WTC11 (cell line): Measurements from ENCODE around the gene BRCC3. TPM values are rescaled to one million over a fixed set of nuclear protein-coding genes. Genes with fewer than 3 reads are reported as not detected.

Experiments
- ATAC-seq: fragments of 200-7000 bp; cut with Tn5 transposase; 2 replicates; pipeline ENCODE4 v1.10.0; 2021; ENCODE audit warnings: mild to moderate bottlenecking, moderate library complexity
- CTCF ChIA-PET: fragments of 300-600 bp; sonication (Branson Sonifier 250); formaldehyde crosslinking; loops from one replicate; lab custom pipeline; 2021; ENCODE audit warnings: antibody characterized with exemption; lab: Charles Lee
- POLR2A ChIA-PET: fragments of 350-600 bp; sonication (Branson Sonifier 250); formaldehyde crosslinking; loops from one replicate; lab custom pipeline; 2021; ENCODE audit warnings: antibody characterized with exemption; lab: Charles Lee
- DNase-seq: peaks from one replicate; pipeline ENCODE4 v3.0.0; 2021; ENCODE audit warnings: low spot score
- H3K27ac Mint-ChIP-seq: 2 replicates; pipeline ENCODE4 v1.8.0; 2021; ENCODE audit warnings: mixed read lengths
- H3K27me3 Mint-ChIP-seq: 2 replicates; pipeline ENCODE4 v1.8.0; 2021; ENCODE audit warnings: low read depth, mild to moderate bottlenecking, moderate library complexity, mixed read lengths
- H3K36me3 Mint-ChIP-seq: 2 replicates; pipeline ENCODE4 v1.8.0; 2021; ENCODE audit warnings: mixed read lengths
- H3K4me1 Mint-ChIP-seq: 2 replicates; pipeline ENCODE4 v1.8.0; 2022; ENCODE audit warnings: mixed read lengths
- H3K4me3 Mint-ChIP-seq: 2 replicates; pipeline ENCODE4 v1.8.0; 2021; ENCODE audit warnings: mild to moderate bottlenecking, moderate library complexity, mixed read lengths
- H3K9me3 Mint-ChIP-seq: 2 replicates; pipeline ENCODE4 v1.8.0; 2021; ENCODE audit warnings: mixed read lengths
- ATF1 ChIP-seq: sonication (generic); formaldehyde crosslinking; IDR thresholded peaks from 2 replicates; pipeline ENCODE4 v1.8.1; 2023; ENCODE audit warnings: mild to moderate bottlenecking, moderate library complexity, missing genetic modification reagents
- CREB1 ChIP-seq: sonication (generic); formaldehyde crosslinking; IDR thresholded peaks from 2 replicates; pipeline ENCODE4 v1.8.0; 2023; ENCODE audit warnings: mild to moderate bottlenecking, missing genetic modification reagents
- CTCF ChIP-seq: fragments of 200-600 bp; IDR thresholded peaks from 2 replicates; pipeline ENCODE4 v1.8.0; 2022; ENCODE audit warnings: antibody characterized with exemption
- ELF4 ChIP-seq: sonication (generic); formaldehyde crosslinking; IDR thresholded peaks from 2 replicates; pipeline ENCODE4 v1.8.1; 2022; ENCODE audit warnings: low read depth, mild to moderate bottlenecking, moderate library complexity, missing genetic modification reagents
- ESRRA ChIP-seq: sonication (generic); formaldehyde crosslinking; IDR thresholded peaks from 2 replicates; pipeline ENCODE4 v1.8.1; 2022; ENCODE audit warnings: mild to moderate bottlenecking, missing genetic modification reagents, borderline replicate concordance
- ETV6 ChIP-seq: sonication (generic); formaldehyde crosslinking; IDR thresholded peaks from 2 replicates; pipeline ENCODE4 v1.8.1; 2022; ENCODE audit warnings: mild to moderate bottlenecking, missing genetic modification reagents
- GABPB1 ChIP-seq: sonication (generic); formaldehyde crosslinking; IDR thresholded peaks from 2 replicates; pipeline ENCODE4 v1.8.1; 2023; ENCODE audit warnings: mild to moderate bottlenecking, missing genetic modification reagents
- GRHL2 ChIP-seq: fragments of 250-450 bp; sonication (Bioruptor Pico); IDR thresholded peaks from 2 replicates; pipeline ENCODE4 v1.8.0; 2022; ENCODE audit warnings: mild to moderate bottlenecking, moderate library complexity; ENCODE audit not compliant: insufficient replicate concordance, severe bottlenecking
- MXD4 ChIP-seq: fragments of 250-450 bp; sonication (Bioruptor Pico); IDR thresholded peaks from 2 replicates; pipeline ENCODE4 v1.8.0; 2021; ENCODE audit warnings: mild to moderate bottlenecking, moderate library complexity, borderline replicate concordance
- MYBL2 ChIP-seq: sonication (generic); formaldehyde crosslinking; IDR thresholded peaks from 2 replicates; pipeline ENCODE4 v1.8.1; 2023; ENCODE audit warnings: mild to moderate bottlenecking, moderate library complexity, missing genetic modification reagents
- NFE2L1 ChIP-seq: sonication (generic); formaldehyde crosslinking; IDR thresholded peaks from 2 replicates; pipeline ENCODE4 v1.8.1; 2023; ENCODE audit warnings: missing genetic modification reagents
- RELA ChIP-seq: sonication (generic); formaldehyde crosslinking; IDR thresholded peaks from 2 replicates; pipeline ENCODE4 v1.8.1; 2022; ENCODE audit warnings: missing genetic modification reagents, mild to moderate bottlenecking, borderline replicate concordance
- SMAD3 ChIP-seq: sonication (generic); formaldehyde crosslinking; IDR thresholded peaks from 2 replicates; pipeline ENCODE4 v1.8.0; 2022; ENCODE audit warnings: missing genetic modification reagents, mild to moderate bottlenecking, borderline replicate concordance
- TP53 ChIP-seq: sonication (generic); formaldehyde crosslinking; IDR thresholded peaks from 2 replicates; pipeline ENCODE4 v1.8.1; 2023; ENCODE audit warnings: mild to moderate bottlenecking, missing genetic modification reagents
- ZMAT4 ChIP-seq: fragments of 250-450 bp; sonication (Bioruptor Pico); IDR thresholded peaks from 2 replicates; pipeline ENCODE4 v1.9.0; 2021; ENCODE audit warnings: mild to moderate bottlenecking
- ZNF121 ChIP-seq: sonication (generic); formaldehyde crosslinking; IDR thresholded peaks from 2 replicates; pipeline ENCODE4 v1.8.0; 2023; ENCODE audit warnings: missing genetic modification reagents
- ZNF423 ChIP-seq: fragments of 250-450 bp; sonication (Bioruptor Pico); IDR thresholded peaks from 2 replicates; pipeline ENCODE4 v2.1.2; 2022; ENCODE audit warnings: mild to moderate bottlenecking, moderate library complexity
- ZSCAN18 ChIP-seq: fragments of 250-450 bp; sonication (Bioruptor Pico); IDR thresholded peaks from 2 replicates; pipeline ENCODE4 v2.1.2; 2022; ENCODE audit warnings: mild to moderate bottlenecking, moderate library complexity
- total RNA-seq: library from RNA; stranded (reverse); gene quantifications from 3 replicates; pipeline ENCODE4 v1.2.3, GENCODE V29; 2021
- TF ChIP-seq, protein P1 (sequence below): sonication (generic); formaldehyde crosslinking; IDR thresholded peaks from 2 replicates; pipeline ENCODE4 v1.8.1; 2023; ENCODE audit warnings: mild to moderate bottlenecking, missing genetic modification reagents

Gene BRCC3
- total RNA-seq, 1 experiment from 2014 or later, result 19.6 TPM

DNA sequence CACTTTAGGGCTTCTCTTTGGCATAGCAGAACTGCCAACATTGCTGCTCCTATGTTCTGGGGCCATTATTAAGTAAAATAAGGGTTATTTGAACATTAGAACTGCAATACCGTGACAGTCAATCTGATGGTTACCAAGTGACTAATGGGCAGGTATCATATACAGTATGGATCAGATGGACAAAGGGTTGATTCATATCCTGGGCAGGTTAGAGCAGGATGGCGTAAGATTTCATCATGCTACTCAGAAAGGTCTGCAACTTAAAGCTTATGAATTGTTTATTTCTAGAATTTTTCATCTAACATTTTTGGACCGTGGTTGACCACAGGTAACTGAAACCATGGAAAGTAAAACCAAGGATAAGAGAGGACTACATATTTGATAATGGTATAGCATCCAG lies 40.9 kb downstream of the BRCC3 start:
- Mint-ChIP-seq H3K36me3 (peaks cover 11% of the 10 kb centered on the region; the same call in 1 of the 2 replicates), H3K4me1 (no peaks in the 10 kb centered on the region), H3K9me3 (peaks cover 5% of the 10 kb centered on the region; the same call in 1 of the 2 replicates), H3K4me3 (no peak overlapping the region), H3K27ac (no peak overlapping the region), H3K27me3 (no peaks in the 10 kb centered on the region)
- ChIA-PET POLR2A (no interaction called here), CTCF (no interaction called here)
- ATAC-seq (no peak), DNase-seq (no peak)
- TF ChIP-seq ELF4, result no peak
- peak; percentile 82 for TF ChIP-seq GABPB1

GRCh38 chrX:155113097-155113496 lies 41.8 kb downstream of the BRCC3 start:
- ATAC-seq, result no peak
- CTCF ChIA-PET, result no interaction called here
- Mint-ChIP-seq H3K4me3 (no peak overlapping the region), H3K4me1 (no peaks in the 10 kb centered on the region), H3K27me3 (no peaks in the 10 kb centered on the region), H3K9me3 (peaks cover 5% of the 10 kb centered on the region; the same call in 1 of the 2 replicates), H3K27ac (no peak overlapping the region), H3K36me3 (peaks cover 11% of the 10 kb centered on the region; the same call in 1 of the 2 replicates)
- no peak for TF ChIP-seq MXD4 (CRISPR knock-in tag)
- no peak for TF ChIP-seq ZNF423 (CRISPR knock-in tag)
- no peak for TF ChIP-seq SMAD3 (CRISPR knock-in tag)
- no peak for TF ChIP-seq ETV6
- no peak for TF ChIP-seq ZSCAN18 (CRISPR knock-in tag)
- TF ChIP-seq MYBL2, result no peak
- TF ChIP-seq, protein P1, sequence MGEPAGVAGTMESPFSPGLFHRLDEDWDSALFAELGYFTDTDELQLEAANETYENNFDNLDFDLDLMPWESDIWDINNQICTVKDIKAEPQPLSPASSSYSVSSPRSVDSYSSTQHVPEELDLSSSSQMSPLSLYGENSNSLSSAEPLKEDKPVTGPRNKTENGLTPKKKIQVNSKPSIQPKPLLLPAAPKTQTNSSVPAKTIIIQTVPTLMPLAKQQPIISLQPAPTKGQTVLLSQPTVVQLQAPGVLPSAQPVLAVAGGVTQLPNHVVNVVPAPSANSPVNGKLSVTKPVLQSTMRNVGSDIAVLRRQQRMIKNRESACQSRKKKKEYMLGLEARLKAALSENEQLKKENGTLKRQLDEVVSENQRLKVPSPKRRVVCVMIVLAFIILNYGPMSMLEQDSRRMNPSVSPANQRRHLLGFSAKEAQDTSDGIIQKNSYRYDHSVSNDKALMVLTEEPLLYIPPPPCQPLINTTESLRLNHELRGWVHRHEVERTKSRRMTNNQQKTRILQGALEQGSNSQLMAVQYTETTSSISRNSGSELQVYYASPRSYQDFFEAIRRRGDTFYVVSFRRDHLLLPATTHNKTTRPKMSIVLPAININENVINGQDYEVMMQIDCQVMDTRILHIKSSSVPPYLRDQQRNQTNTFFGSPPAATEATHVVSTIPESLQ (CRISPR knock-in tag), result no peak
- no peak for TF ChIP-seq CREB1 (CRISPR knock-in tag)
- TF ChIP-seq ESRRA (CRISPR knock-in tag), result no peak
- TF ChIP-seq ZNF121 (CRISPR knock-in tag), result no peak
- TF ChIP-seq GRHL2 (CRISPR knock-in tag), result no peak
- TF ChIP-seq CTCF, result no peak
- no peak for TF ChIP-seq NFE2L1
- no peak for TF ChIP-seq ZMAT4
- no peak for TF ChIP-seq ATF1 (CRISPR knock-in tag)
- no peak for TF ChIP-seq RELA (CRISPR knock-in tag)
- TF ChIP-seq TP53 (CRISPR knock-in tag), result no peak
- DNase-seq, result no peak
- POLR2A ChIA-PET, result no interaction called here

DNA sequence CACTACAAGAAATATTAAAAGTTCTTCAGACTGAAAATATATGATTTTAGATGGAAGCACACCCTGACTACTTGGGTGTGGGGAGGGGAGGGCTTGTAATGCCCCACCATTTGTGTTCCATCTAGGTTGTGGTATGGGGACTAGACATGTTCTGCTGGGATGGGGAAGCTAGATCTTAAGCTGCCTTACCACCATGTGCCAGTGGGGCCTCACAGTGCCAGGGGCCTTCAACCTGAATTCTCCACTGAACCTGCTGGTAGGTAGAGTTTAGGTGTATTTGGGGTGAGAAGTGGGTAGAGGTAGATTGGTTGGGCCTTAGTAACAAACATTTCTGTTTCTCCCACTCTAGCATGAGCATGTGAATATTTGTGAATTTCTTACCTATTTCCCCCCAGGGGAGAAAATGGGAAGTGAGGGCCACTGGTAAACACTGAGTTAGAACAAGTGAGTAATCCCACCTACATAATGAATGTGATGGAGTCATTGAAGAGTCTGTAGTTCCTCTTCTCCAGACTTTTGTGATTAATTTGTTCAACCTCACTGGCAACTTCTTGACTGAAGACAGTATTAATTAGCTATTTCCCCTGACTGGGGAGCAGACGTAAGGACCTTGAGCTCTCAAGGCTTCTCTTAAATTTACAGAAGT lies 44.0 kb downstream of the BRCC3 start:
- Mint-ChIP-seq H3K9me3 (peaks cover 5% of the 10 kb centered on the region; the same call in 1 of the 2 replicates), H3K27ac (no peak overlapping the region), H3K4me3 (no peak overlapping the region), H3K27me3 (no peaks in the 10 kb centered on the region), H3K36me3 (peaks cover 15% of the 10 kb centered on the region; the same call in 1 of the 2 replicates), H3K4me1 (no peaks in the 10 kb centered on the region)
- ChIA-PET CTCF (no interaction called here), POLR2A (no interaction called here)
- ATAC-seq (no peak), DNase-seq (no peak)
- TF ChIP-seq RELA (CRISPR knock-in tag), result no peak
